ENCODE data around the gene ZMIZ2. TPM values are rescaled to one million over a fixed set of nuclear protein-coding genes. Genes with fewer than 3 reads are reported as not detected.

The ZMIZ2 gene
- total RNA-seq, 1 experiment from 2014 or later = 91.3 TPM

DNA sequence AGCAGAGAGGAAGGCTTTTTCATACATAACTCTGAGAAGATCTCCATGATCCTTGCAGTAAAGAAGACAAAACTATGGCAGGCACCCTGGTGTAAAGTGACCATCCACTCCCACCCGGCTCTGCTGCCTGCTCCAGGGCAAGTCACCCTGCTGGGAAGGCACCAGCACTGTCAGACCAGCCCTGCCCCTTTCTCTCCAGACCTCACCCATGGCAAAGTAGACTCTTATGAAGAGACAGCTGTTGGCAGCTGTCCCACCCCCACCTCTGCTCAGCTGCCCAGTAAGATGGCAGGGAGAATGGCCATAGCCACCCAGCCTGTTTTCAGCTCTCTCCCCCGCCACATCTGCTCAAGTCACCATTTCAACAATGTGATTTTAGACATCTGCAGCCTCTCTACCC, 8.6 kb upstream of the ZMIZ2 start:
- peaks cover 10 to 30% of the 10 kb centered on the region in 2 experiments for H3K4me1 ChIP-seq (ENCODE audit: control insufficient read depth in 1 of 2, insufficient read depth in 2 of 2, low read length in 2 of 2)
- no peaks in the 10 kb centered on the region for H3K9me2 ChIP-seq (ENCODE audit: insufficient read depth)
- no TSS peak for BruUV-seq (replicated peaks)
- POLR2A ChIA-PET = no interaction called here
- no peak for TF ChIP-seq ZFX (IDR thresholded peaks at IDR 0.05)
- no peak overlapping the region for H3K27ac ChIP-seq (ENCODE audit: low read depth, low read length)
- no peak overlapping the region for H3K9ac ChIP-seq (ENCODE audit: low read length)
- ATAC-seq (no peak), DNase-seq (ENCODE audit: low read depth, low spot score) (no peak)
- H3K27me3 ChIP-seq (ENCODE audit: insufficient read depth, low read length) = no peaks in the 10 kb centered on the region
- H2AFZ ChIP-seq (ENCODE audit: low read depth, low read length, poor library complexity, severe bottlenecking) = no peak overlapping the region
- intact Hi-C loops (cut with micrococcal nuclease) = no loop called here
- RAD21 ChIA-PET (ENCODE audit: low non-redundant PET in 1 of 2, low total read pairs in 2 of 2, uncharacterized antibody in 2 of 2, unreplicated experiment in 2 of 2) = no interaction called here
- no peaks in the 10 kb centered on the region for H3K36me3 ChIP-seq (ENCODE audit: control insufficient read depth in 1 of 2, insufficient read depth in 2 of 2, low read length in 2 of 2)
- H4K20me1 ChIP-seq (ENCODE audit: insufficient read depth) = no peaks in the 10 kb centered on the region
- no peaks in the 10 kb centered on the region for H3K9me3 ChIP-seq (ENCODE audit: control insufficient read depth in 1 of 2, insufficient read depth in 1 of 2, low read depth in 1 of 2, low read length in 2 of 2)
- no peak overlapping the region for H3K4me3 ChIP-seq (replicated peaks in 1 of 2; ENCODE audit: low read depth in 1 of 2, low read length in 2 of 2)
- CTCF ChIA-PET = no interaction called here
- no peak overlapping the region for H3K4me2 ChIP-seq (ENCODE audit: low read length)
- no peaks in the 10 kb centered on the region for H3K79me2 ChIP-seq (ENCODE audit: insufficient read depth, low read length)

- TF ChIP-seq CBX3 (IDR thresholded peaks at IDR 0.05; ENCODE audit: low read depth) = no peak
- no peak for TF ChIP-seq POLR2AphosphoS5 (IDR thresholded peaks at IDR 0.05; ENCODE audit: low read depth, low read length)
- TF ChIP-seq, protein P1, sequence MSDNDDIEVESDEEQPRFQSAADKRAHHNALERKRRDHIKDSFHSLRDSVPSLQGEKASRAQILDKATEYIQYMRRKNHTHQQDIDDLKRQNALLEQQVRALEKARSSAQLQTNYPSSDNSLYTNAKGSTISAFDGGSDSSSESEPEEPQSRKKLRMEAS (IDR thresholded peaks at IDR 0.05) = no peak
- TF ChIP-seq TCF7L2 (IDR thresholded peaks at IDR 0.05; ENCODE audit: borderline replicate concordance, extremely low read depth, insufficient read depth, insufficient read length) = no peak
- TF ChIP-seq SIN3A (IDR thresholded peaks at IDR 0.05; ENCODE audit: low read depth) = no peak
- no peak for TF ChIP-seq ZBTB33 (IDR thresholded peaks at IDR 0.05; ENCODE audit: extremely low read depth, insufficient replicate concordance, low read length)
- no peak for TF ChIP-seq REST (IDR thresholded peaks at IDR 0.05; ENCODE audit: low read depth)
- no peak for TF ChIP-seq EZH2 (IDR thresholded peaks at IDR 0.05)
- BruUV-seq (replicated peaks) = no TSS peak
- Histone ChIP-seq H4K20me1 (ENCODE audit: insufficient read depth) (no peaks in the 10 kb centered on the region), H3K9me2 (ENCODE audit: insufficient read depth) (no peaks in the 10 kb centered on the region), H3K36me3 (ENCODE audit: control insufficient read depth in 1 of 2, insufficient read depth in 2 of 2, low read length in 2 of 2) (no peaks in the 10 kb centered on the region), H3K4me1 (ENCODE audit: control insufficient read depth in 1 of 2, insufficient read depth in 2 of 2, low read length in 2 of 2) (peaks cover 2 to 13% of the 10 kb centered on the region in 2 experiments; a peak in 3 of 4 replicates), H3K27ac (ENCODE audit: low read depth, low read length) (no peak overlapping the region), H3K27me3 (ENCODE audit: insufficient read depth, low read length) (no peaks in the 10 kb centered on the region), H3K4me2 (ENCODE audit: low read length) (no peak overlapping the region), H3K79me2 (ENCODE audit: insufficient read depth, low read length) (no peaks in the 10 kb centered on the region), H3K9me3 (ENCODE audit: control insufficient read depth in 1 of 2, insufficient read depth in 1 of 2, low read depth in 1 of 2, low read length in 2 of 2) (no peaks in the 10 kb centered on the region), H3K9ac (ENCODE audit: low read length) (no peak overlapping the region), H3K4me3 (replicated peaks in 1 of 2; ENCODE audit: low read depth in 1 of 2, low read length in 2 of 2) (no peak overlapping the region), H2AFZ (ENCODE audit: low read depth, low read length, poor library complexity, severe bottlenecking) (no peak overlapping the region)
- ATAC-seq = no peak
- ChIA-PET CTCF (no interaction called here), POLR2A (no interaction called here), RAD21 (ENCODE audit: low non-redundant PET in 1 of 2, low total read pairs in 2 of 2, uncharacterized antibody in 2 of 2, unreplicated experiment in 2 of 2) (no interaction called here)
- intact Hi-C loops (cut with micrococcal nuclease) = no loop called here
- DNase-seq (ENCODE audit: low read depth, low spot score) = no peak
Measured at GRCh38 chr7:44743750-44744149, 4.9 kb upstream of the ZMIZ2 start.

Data from HCT116 (cell line).